ENCODE results near the gene ESD.

- TF ChIP-seq, protein P1, sequence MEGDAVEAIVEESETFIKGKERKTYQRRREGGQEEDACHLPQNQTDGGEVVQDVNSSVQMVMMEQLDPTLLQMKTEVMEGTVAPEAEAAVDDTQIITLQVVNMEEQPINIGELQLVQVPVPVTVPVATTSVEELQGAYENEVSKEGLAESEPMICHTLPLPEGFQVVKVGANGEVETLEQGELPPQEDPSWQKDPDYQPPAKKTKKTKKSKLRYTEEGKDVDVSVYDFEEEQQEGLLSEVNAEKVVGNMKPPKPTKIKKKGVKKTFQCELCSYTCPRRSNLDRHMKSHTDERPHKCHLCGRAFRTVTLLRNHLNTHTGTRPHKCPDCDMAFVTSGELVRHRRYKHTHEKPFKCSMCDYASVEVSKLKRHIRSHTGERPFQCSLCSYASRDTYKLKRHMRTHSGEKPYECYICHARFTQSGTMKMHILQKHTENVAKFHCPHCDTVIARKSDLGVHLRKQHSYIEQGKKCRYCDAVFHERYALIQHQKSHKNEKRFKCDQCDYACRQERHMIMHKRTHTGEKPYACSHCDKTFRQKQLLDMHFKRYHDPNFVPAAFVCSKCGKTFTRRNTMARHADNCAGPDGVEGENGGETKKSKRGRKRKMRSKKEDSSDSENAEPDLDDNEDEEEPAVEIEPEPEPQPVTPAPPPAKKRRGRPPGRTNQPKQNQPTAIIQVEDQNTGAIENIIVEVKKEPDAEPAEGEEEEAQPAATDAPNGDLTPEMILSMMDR (IDR thresholded peaks at IDR 0.05; ENCODE audit: borderline replicate concordance, extremely low read depth, low read length, poor library complexity, severe bottlenecking): no peak
- TF ChIP-seq EZH2 (IDR thresholded peaks at IDR 0.05; ENCODE audit: borderline replicate concordance, low read depth, low read length, severe bottlenecking): no peak
These were observed 6.6 kb upstream of the ESD start for GRCh38 chr13:46803586-46803985.
